Measurements from ENCODE around the gene HSD17B8. TPM values are rescaled to one million over a fixed set of nuclear protein-coding genes. Genes with fewer than 3 reads are reported as not detected.

HSD17B8 gene
- total RNA-seq, result 25.0 TPM
- long read RNA-seq, transcript HSD17B8-203 (9 exons, 990 nt), result major isoform, 17 of 18 reads
- long read RNA-seq, partial matches to known transcripts, result 1 of 18 reads
- long read RNA-seq, other reads (novel, unspliced or antisense), result 0 of 18 reads

GRCh38 chr6:33204415-33205190 is at the start of gene HSD17B8:
HSD17B8 (plus strand) TSS chr6:33204655; CDS start chr6:33204669, 14 bp downstream.
- DNase-seq (ENCODE audit: missing footprints) (peak; percentile 98), ATAC-seq (peak; percentile 73)
- intact Hi-C loops (cut with DNase I), result loop anchor here (5.0 to 10.0 kb wide), 2 partner anchors 232 to 1010 kb away; partner anchors contain the start of genes GPSM3 and PBX2

- intact Hi-C loops (cut with DNase I), result no loop called here
- DNase-seq (ENCODE audit: missing footprints) (no peak), ATAC-seq (no peak)
Observed at GRCh38 chr6:33156561-33156960, 47.9 kb upstream of the HSD17B8 start.

GRCh38 chr6:33156964-33157363 is 47.5 kb upstream of the HSD17B8 start:
- no peak for ATAC-seq
- DNase-seq (ENCODE audit: missing footprints), result no peak
- intact Hi-C loops (cut with DNase I), result no loop called here

GRCh38 chr6:33160096-33160495 is 44.4 kb upstream of the HSD17B8 start:
- intact Hi-C loops (cut with DNase I), result loop anchor here (2.0 kb wide), 1 partner anchor 37 kb away; no protein-coding TSS in a partner anchor
- ATAC-seq (no peak), DNase-seq (ENCODE audit: missing footprints) (no peak)

DNA sequence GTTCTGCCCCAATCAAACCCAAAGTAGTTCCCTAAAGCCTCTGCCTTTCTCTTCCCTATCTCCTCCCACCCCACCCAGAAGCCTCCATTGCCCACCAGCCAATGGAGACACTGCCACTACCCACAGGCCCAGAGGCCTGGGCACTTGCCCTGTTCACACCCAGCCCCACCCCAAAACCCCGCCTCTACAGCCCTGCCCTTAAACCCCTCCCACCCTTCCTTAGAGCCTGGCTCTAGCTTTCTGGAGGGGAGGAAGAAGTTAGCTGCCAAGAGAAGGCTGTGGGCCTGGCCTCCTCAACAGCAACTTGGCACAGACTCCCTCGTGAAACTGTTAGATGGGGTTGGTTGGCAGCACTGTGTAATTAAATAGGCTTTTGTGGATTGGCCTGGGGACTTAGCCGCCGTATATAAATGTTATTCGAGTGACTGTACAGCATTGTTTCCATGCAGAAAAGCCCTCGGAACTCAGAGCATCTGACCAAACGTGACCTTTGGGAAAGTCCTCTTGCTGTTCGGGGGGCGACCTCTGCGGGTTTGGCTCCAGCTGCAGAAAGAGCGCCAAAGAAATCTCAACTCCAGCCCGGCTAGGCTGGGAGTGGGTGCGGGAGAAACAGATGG is 43.6 kb upstream of the HSD17B8 start:
- intact Hi-C loops (cut with DNase I), result loop anchor here (1.0 to 2.0 kb wide), 2 partner anchors 36 to 87 kb away; no protein-coding TSS in a partner anchor
- ATAC-seq, result peak; percentile 53
- DNase-seq (ENCODE audit: missing footprints), result no peak

DNA sequence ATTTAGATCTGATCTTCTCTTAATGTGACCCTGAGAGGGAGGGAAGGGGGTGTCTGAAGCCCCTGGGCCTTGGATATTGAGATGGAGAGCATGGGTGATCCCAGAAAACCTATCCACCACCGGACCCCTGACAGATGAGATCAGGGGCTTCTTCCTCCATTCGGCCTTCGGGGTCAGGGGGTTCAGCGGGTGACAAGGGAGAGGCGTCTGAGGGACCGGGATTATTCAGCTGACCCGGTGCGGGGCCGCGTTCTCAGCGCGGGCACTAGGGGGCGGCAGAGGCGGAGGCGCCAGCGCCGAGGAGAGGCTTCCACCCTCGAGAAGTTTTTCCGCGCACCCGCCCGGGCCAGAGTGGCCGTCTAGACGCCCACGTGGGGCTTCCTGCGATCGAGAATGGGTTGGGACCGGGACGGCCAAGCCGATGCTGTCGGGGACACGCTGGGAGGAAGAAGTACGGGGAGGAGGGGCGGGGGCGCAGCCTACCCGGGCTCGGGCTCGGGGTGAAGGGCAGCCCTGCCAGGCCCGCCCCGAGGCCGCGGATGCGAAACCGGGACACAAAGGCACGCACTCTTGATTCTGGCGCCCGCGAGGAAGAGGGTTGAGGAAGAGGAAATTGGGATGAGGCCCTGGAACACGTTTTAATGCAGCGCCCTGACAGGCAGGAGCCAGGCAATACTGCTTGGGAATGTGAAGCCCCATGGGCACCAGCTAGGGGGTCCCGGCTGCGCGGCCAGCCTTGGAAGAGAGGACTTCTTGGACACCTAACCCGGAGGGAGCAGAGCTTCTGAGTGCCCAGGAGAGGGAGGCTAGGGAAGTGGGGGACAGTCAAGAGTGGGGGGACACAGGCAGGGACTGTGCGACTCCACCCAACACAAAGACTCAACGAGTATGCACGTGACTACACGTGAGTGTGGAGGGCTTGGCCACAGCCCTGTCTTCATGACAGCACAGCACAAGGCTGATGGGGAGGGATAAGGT is 42.8 kb upstream of the HSD17B8 start:
- intact Hi-C loops (cut with DNase I), result loop anchor here (1.0 to 2.0 kb wide), 2 partner anchors 35 to 87 kb away; no protein-coding TSS in a partner anchor

DNA sequence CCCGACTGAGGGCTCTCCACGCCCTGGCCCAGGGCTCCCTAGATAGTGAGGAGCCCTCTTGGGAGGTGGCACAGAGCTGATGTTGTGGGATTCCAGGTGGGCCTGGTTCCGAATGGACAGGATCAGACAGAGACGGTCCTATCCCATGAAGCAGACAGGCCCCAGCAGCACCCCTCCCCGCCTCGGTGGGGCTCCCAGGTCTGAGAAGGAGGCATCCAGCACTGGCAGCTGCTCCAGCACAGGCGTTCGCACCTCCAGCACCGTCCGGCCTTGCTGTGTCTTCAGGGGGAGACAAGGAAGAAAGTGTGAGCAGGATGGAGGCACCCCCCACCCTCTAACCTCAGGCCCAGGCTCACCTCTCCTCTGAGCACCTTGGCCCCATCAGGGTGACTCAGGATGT is 40.9 kb upstream of the HSD17B8 start:
- intact Hi-C loops (cut with DNase I), result no loop called here
- ATAC-seq, result no peak
- peak; percentile 34 for DNase-seq (ENCODE audit: missing footprints)

More for the DNA sequence above, 42.8 kb upstream of the HSD17B8 start:
- DNase-seq (ENCODE audit: missing footprints) (peak; percentile 92), ATAC-seq (peak; percentile 91)

- ATAC-seq, result no peak
- DNase-seq (ENCODE audit: missing footprints), result peak; percentile 11
- intact Hi-C loops (cut with DNase I), result no loop called here
Observed at GRCh38 chr6:33164176-33164575, 40.3 kb upstream of the HSD17B8 start.

DNA sequence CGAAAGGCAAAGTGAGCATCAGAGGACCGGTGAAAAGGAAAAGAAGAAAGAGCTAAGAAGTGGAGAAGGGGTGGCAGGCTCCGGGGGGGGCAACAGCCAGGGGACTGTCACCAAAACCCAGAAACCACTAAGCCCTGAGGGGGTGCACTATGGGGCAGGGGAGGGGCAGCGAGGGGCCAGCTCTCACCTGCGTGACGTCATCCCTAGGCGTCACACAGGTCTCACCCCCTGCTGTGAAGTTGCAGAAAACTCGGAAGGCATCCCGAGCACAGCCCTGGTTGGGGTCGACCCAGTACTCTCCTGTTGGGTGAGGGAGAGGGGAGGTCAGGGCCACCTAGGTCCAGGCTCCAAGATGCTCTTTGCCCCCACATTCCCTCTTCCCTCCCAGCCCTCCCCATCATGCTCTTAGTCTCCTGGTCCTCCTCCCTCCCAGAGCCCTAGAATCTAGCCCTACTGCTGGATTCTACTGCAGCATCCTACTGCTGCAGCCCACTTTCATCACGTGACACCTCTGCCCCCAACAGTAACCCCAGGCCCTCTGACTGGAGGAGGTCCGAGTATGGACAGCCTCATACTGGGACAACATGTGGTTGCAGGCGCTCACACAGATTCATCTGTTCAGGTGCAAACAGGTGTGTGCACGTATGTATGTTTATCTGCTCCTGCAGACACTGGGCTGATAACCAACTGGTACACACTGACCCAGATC is 39.6 kb upstream of the HSD17B8 start:
- intact Hi-C loops (cut with DNase I), result no loop called here
- no peak for ATAC-seq
- DNase-seq (ENCODE audit: missing footprints), result no peak

DNA sequence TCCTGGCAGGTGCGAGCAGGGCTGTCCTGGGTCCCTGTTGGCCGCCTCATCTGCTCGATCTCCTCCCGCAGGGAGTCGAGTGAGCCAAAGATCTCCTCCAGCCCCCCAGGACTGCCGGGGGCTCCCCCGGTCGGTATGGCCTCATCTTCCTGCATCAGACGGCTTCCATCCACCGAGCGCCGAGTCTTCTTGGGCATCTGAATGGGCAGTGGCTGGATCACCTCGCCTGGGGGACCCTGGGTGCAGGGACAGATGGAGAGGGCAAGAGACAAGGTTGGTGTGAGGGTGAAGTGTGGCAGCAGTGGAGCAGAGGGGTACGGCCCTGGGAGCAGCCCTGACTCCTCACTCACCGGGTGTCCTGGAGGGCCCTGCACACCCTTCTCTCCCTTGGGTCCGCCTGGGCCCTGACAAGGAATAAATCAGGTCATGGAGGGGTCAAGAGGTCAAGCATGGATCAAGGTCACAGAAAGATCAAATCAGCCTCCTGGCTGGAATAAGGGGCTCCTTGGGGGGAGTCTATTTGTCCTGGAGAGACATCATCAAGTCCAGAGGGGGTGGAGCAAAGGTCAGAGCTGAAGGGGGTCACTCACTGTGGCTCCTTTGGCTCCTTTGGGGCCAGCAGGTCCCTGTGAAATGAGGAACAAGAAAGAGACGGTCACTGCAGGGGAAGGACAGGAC is 38.7 kb upstream of the HSD17B8 start:
- ATAC-seq (no peak), DNase-seq (ENCODE audit: missing footprints) (peak; percentile 52)
- intact Hi-C loops (cut with DNase I), result no loop called here

GRCh38 chr6:33166363-33166762 is 38.1 kb upstream of the HSD17B8 start:
- DNase-seq (ENCODE audit: missing footprints), result peak; percentile 43
- ATAC-seq, result no peak
- intact Hi-C loops (cut with DNase I), result no loop called here

- DNase-seq (ENCODE audit: missing footprints) (peak; percentile 33), ATAC-seq (no peak)
- intact Hi-C loops (cut with DNase I), result no loop called here
Observed at GRCh38 chr6:33166811-33167210, 37.6 kb upstream of the HSD17B8 start.

GRCh38 chr6:33167374-33168283 is 36.8 kb upstream of the HSD17B8 start:
- ATAC-seq, result no peak
- intact Hi-C loops (cut with DNase I), result no loop called here
- peak; percentile 13 for DNase-seq (ENCODE audit: missing footprints)

GRCh38 chr6:33168284-33168601 is 36.2 kb upstream of the HSD17B8 start:
- intact Hi-C loops (cut with DNase I), result no loop called here
- no peak for DNase-seq (ENCODE audit: missing footprints)
- ATAC-seq, result no peak

DNA sequence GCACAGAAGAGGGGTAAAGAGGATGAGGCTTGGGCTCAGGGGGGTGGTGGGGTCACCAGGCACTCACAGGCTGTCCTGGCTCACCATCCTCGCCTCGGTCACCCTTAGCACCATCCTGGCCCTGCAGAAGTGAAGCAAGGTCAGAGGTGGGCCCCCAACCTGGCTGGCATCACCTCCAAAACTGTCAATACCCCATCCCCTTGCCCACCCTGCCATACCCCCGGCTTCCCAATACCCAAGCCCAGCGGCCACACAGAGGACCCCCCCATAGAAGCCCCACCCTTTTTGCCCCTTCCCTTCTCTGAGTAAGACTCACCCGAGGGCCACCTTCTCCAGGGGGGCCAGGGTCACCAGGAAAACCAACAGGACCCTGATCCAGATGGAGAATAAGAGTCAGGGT is 35.8 kb upstream of the HSD17B8 start:
- intact Hi-C loops (cut with DNase I), result no loop called here
- ATAC-seq (no peak), DNase-seq (ENCODE audit: missing footprints) (no peak)

- ATAC-seq (no peak), DNase-seq (ENCODE audit: missing footprints) (peak; percentile 42)
- intact Hi-C loops (cut with DNase I), result no loop called here
Observed at GRCh38 chr6:33169291-33170175, 34.9 kb upstream of the HSD17B8 start.

Data from Right ventricle myocardium inferior (tissue), 1 donor.